Activated T-helper 1 cell treated with anti-CD3 and anti-CD28 coated beads, Interleukin-12 subunit alpha, Interleukin-12 subunit beta, Interleukin-2, Interleukin-4 antibody, amounts not matched to agents 30 ng/mL and 10 ng/mL and 1 ng/mL, durations not matched to agents 14 hours and 24 hours and 36 hours (primary cell): Measurements from ENCODE around the gene ARHGEF33. TPM values are rescaled to one million over a fixed set of nuclear protein-coding genes. Genes with fewer than 3 reads are reported as not detected.
"Not testable (repeated sequence)": the region's sequence is repeated elsewhere in the genome, so short reads cannot be mapped to it uniquely, and the experiment has no call there.

Experiments
- DNase-seq: peaks from one replicate; pipeline ENCODE4 v3.0.0; 2021; ENCODE audit warnings: low spot score
- H3K27ac Mint-ChIP-seq: one replicate; pipeline ENCODE4 v1.8.0; 2021; ENCODE audit warnings: mild to moderate bottlenecking, mixed read lengths
- H3K27me3 Mint-ChIP-seq: one replicate; pipeline ENCODE4 v1.8.0; 2022; ENCODE audit warnings: mild to moderate bottlenecking, moderate library complexity, mixed read lengths; ENCODE audit not compliant: insufficient read depth
- H3K36me3 Mint-ChIP-seq: one replicate; pipeline ENCODE4 v1.8.0; 2021; ENCODE audit warnings: low read depth, mixed read lengths
- H3K4me1 Mint-ChIP-seq: one replicate; pipeline ENCODE4 v1.8.0; 2021; ENCODE audit warnings: low read depth, mixed read lengths
- H3K4me3 Mint-ChIP-seq: one replicate; pipeline ENCODE4 v1.8.0; 2021; ENCODE audit warnings: mild to moderate bottlenecking, moderate library complexity, mixed read lengths
- H3K9me3 Mint-ChIP-seq: one replicate; pipeline ENCODE4 v1.8.0; 2021; ENCODE audit warnings: mixed read lengths
- intact Hi-C: fragments of 100-400 bp; cut with micrococcal nuclease; formaldehyde crosslinking; loops from one replicate; pipeline ENCODE4 v1.15.1; 2024
- total RNA-seq: library from RNA; stranded (reverse); gene quantifications from 2 replicates; pipeline ENCODE4 v1.2.3, GENCODE V29; 2022

The ARHGEF33 gene
- total RNA-seq, 1 donor from 2014 or later: 0.36 TPM

DNA sequence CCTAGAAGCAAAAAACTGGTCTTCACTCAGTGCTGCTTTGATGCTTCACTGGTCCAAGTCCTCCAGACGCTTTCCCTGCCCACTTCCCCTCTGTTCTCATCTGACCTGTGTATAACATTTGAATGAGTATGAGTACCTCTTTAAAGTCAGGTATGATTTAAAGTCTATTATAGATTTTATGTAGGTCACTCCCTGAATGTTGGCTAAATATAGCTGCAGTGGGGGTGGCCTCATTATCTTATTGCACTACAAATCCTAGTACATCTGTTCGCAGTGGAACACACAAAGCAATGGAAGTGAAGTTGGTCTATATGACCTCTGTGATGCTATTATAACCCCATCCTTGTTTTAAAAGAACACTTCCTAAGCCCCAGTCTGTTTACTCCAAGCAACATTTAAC is 33.2 kb downstream of the ARHGEF33 start:
- Mint-ChIP-seq H3K4me3 (no peak overlapping the region), H3K4me1 (no peaks in the 10 kb centered on the region), H3K36me3 (no peaks in the 10 kb centered on the region), H3K27ac (no peak overlapping the region), H3K27me3 (peaks cover 26% of the 10 kb centered on the region), H3K9me3 (no peaks in the 10 kb centered on the region)
- intact Hi-C loops: no loop called here
- DNase-seq: no peak

DNA sequence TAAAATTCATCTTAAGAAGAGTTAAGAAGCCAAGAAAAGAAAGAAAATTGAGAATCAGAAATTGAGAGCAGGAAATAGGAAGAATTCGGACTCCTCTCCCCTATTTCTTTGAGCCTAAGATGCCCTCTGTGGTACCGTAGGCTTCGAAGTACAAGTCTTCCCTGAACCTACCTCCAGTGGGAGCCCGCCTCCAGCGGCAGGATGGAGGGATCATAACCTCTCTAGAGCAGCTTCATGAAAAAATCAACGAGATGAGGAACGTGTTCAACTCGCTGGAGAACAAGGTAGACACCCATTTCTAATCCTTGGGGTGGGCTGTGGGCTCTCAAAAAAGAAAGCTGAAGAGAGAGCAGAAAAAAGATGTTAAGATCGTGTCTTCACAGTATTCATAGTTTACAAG is 36.3 kb downstream of the ARHGEF33 start:
- Mint-ChIP-seq H3K4me3 (no peak overlapping the region), H3K27me3 (peaks cover 26% of the 10 kb centered on the region), H3K36me3 (no peaks in the 10 kb centered on the region), H3K27ac (no peak overlapping the region), H3K9me3 (no peaks in the 10 kb centered on the region), H3K4me1 (no peaks in the 10 kb centered on the region)
- intact Hi-C loops: no loop called here
- no peak for DNase-seq

DNA sequence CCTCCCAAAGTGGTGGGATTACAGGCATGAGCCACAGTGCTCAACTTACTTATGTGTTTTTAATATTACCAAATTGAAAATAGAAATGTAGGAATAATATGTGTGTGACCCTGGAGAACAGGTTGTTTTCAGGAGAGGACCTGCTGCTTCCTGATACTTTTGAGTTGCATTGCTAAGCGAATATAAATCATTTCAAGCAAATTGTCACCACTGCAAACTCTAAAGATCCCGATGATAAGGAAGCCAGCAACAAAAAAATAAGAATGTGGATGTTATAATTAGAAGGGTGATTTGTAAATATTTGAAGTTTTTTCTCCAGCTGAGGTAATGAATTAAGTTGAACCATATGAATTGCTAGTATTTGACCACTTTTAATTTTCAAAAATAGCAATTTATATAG is 40.9 kb downstream of the ARHGEF33 start:
- Mint-ChIP-seq H3K9me3 (no peaks in the 10 kb centered on the region), H3K27me3 (peaks cover 14% of the 10 kb centered on the region), H3K36me3 (no peaks in the 10 kb centered on the region), H3K4me1 (no peaks in the 10 kb centered on the region), H3K4me3 (no peak overlapping the region), H3K27ac (no peak overlapping the region)
- DNase-seq: no peak
- intact Hi-C loops: no loop called here

DNA sequence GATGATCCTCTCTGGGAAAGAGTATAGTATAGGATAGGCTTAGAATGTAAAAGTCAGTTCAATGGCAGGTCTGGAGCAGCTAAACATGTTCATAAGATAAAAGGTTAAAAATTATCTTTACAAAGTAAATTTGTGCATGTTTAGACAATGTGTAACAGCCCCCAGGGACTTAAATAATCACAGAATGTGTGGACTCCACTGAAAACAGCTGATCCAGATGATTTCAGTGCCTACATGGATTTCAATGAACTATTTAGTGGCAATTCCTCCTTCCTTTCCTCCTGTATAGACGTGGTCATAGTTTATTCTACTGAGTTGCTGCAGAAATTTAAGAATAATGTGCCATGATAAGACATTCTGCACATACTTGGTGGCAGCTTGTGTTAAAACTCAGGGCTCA is 42.9 kb downstream of the ARHGEF33 start:
- intact Hi-C loops: no loop called here
- no peaks in the 10 kb centered on the region for H3K9me3 Mint-ChIP-seq
- H3K27ac Mint-ChIP-seq: no peak overlapping the region
- no peak overlapping the region for H3K4me3 Mint-ChIP-seq
- H3K27me3 Mint-ChIP-seq: peaks cover 6% of the 10 kb centered on the region
- no peaks in the 10 kb centered on the region for H3K36me3 Mint-ChIP-seq
- no peak for DNase-seq
- no peaks in the 10 kb centered on the region for H3K4me1 Mint-ChIP-seq

DNA sequence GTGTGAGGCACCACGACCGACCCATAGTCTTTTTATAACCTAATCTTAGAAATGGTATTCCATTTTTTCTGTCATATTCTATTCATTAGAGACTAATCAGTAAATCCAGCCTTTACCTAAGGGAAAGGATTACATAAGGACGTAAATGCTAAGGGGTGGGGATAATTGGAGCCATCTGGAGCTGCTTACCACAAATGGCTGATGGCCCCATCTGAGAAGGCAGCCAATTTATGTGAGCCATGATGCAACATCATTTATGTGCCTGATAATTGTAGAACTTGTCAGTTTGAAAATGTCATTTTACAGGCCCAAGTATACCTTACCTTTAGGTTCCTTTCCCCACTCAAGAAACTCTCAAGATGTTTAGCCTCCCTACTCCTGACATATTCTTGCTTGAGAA is 44.0 kb downstream of the ARHGEF33 start:
- Mint-ChIP-seq H3K9me3 (no peaks in the 10 kb centered on the region), H3K27ac (no peak overlapping the region), H3K4me1 (no peaks in the 10 kb centered on the region), H3K36me3 (no peaks in the 10 kb centered on the region), H3K4me3 (no peak overlapping the region), H3K27me3 (peaks cover 8% of the 10 kb centered on the region)
- no peak for DNase-seq
- intact Hi-C loops: no loop called here

DNA sequence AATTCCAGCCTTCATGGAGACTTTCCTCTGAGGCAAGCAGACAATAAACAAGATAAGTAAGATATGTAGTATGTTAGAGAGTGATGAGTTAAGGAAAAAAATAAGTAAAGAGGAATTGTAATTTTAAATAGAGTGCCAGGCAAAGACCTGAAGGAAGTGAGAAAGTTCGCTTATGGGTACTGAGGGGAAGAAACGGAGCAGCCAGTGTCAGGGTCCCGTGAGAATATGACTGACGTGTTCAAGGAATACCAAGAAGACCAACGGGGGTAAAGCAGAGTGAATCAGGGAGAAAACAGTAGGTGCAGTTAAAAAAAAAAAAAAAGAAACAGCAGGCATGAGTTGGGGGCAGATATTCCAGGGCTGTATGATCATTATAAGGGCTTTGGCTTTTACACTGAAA is 45.1 kb downstream of the ARHGEF33 start:
- no peak for DNase-seq
- no peaks in the 10 kb centered on the region for H3K4me1 Mint-ChIP-seq
- H3K27ac Mint-ChIP-seq: no peak overlapping the region
- intact Hi-C loops: no loop called here
- H3K9me3 Mint-ChIP-seq: no peaks in the 10 kb centered on the region
- H3K27me3 Mint-ChIP-seq: peaks cover 8% of the 10 kb centered on the region
- H3K4me3 Mint-ChIP-seq: no peak overlapping the region
- H3K36me3 Mint-ChIP-seq: no peaks in the 10 kb centered on the region

DNA sequence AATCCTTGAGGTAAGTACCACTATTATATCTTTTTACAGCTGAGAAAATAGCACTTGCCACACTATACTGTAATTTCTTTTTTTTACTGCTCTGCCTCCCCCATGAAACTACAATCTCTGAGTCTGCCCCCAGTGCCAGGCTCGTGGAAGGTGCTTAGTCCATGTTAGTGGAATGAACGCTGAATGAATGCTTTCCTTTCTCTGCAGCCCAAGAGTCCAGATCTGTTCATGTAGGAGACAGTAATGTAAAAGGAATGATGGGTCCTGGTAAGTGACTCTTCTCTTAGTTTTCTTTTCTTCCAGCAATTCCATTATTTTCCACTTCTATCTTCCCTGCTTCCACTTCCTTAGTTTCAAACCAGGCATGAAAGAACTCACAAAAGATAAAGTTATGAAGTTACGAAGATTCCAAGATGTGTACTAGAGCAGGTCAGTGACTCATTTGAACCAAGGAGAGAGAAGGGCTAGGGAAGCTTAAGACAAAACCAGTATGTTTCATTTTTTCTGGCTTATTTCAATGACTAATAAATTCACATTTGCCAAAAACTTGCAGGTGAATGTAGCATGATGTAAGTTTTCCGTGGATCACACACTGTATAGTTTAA is 46.0 kb downstream of the ARHGEF33 start:
- H3K27me3 Mint-ChIP-seq: peaks cover 8% of the 10 kb centered on the region
- H3K4me1 Mint-ChIP-seq: no peaks in the 10 kb centered on the region
- no peak overlapping the region for H3K4me3 Mint-ChIP-seq
- H3K36me3 Mint-ChIP-seq: no peaks in the 10 kb centered on the region
- no peak for DNase-seq
- no peaks in the 10 kb centered on the region for H3K9me3 Mint-ChIP-seq
- no peak overlapping the region for H3K27ac Mint-ChIP-seq
- intact Hi-C loops: no loop called here

DNA sequence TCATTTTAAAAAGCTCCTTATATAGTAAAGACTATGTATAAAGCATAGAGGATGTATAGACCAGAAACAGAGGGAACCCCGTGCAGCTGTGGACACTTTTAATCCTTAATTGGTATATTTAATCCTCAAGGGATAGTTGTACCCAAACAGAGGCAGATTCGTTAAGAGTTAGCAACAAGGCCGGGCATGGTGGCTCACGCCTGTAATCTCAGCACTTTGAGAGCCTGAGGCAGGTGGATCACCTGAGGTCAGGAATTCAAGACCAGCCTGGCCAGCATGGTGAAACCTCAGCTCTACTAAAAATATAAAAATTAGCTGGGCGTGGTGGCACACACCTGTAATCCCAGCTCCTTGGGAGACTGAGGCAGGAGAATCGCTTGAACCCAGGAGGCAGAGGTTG is 46.8 kb downstream of the ARHGEF33 start:
- H3K4me3 Mint-ChIP-seq, H3K27ac Mint-ChIP-seq, H3K27me3 Mint-ChIP-seq, H3K36me3 Mint-ChIP-seq, H3K4me1 Mint-ChIP-seq, intact Hi-C loops, DNase-seq, H3K9me3 Mint-ChIP-seq: not testable (repeated sequence)

DNA sequence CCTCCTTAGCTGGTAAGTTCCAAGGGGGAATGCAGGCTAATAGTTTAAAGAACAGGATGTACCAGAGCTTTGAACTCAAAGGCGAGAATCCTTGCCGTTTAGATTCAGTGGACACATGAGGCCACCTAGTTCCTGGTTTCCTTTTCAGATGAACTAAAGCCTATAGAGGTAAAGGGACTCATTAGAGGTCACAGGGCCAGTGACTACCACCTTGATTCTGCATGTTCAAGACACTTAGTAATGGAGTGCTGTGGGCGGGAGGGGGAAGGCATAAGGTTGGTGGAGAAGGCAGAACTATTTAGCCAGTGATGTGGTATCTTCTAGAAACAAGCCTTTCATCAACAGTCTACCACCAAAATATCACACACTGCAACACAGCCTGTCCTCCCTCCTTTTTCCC is 47.9 kb downstream of the ARHGEF33 start:
- no peaks in the 10 kb centered on the region for H3K9me3 Mint-ChIP-seq
- no peak overlapping the region for H3K27ac Mint-ChIP-seq
- no peaks in the 10 kb centered on the region for H3K36me3 Mint-ChIP-seq
- peaks cover 12% of the 10 kb centered on the region for H3K27me3 Mint-ChIP-seq
- H3K4me1 Mint-ChIP-seq: no peaks in the 10 kb centered on the region
- DNase-seq: no peak
- H3K4me3 Mint-ChIP-seq: no peak overlapping the region
- intact Hi-C loops: no loop called here

DNA sequence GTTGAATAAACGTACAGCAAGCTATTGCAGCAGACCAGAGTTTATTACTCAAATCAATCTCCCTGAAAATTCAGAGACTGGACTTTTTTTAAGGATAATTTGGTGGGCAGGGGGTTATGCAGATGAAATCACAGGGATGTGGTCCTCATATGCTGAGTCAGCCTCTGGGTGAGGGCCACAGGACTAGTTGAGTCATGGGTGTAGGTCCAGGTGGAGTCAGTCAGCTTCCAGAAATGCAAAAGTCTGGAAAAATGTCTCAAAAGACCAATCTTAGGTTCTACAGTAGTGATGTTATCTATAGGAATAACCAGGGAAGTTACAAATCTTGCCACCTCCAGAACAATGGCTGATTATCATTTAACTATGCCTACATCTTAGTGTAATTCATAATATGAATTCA is 51.1 kb downstream of the ARHGEF33 start:
- H3K27me3 Mint-ChIP-seq: peaks cover 6% of the 10 kb centered on the region

DNA sequence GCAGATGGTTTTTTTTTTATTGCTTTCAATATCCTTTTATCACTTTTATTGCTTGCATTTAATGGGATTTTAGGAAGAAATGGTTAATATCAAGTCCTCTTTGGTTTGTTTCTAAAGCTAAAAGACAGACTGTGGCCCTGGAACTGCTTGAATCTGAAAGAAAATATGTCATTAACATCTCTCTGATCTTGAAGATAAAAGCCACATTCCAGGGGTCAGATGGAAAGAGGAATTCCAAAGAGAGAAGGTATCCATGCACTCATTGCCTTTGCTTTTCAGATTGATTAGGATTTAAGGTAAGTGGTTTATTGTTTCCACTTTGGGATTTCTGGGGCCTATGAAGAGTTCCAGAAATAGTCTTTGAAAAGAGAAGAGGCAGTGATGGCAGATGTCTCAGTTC is 54.1 kb downstream of the ARHGEF33 start:
- Mint-ChIP-seq H3K27me3 (peaks cover 7% of the 10 kb centered on the region), H3K9me3 (no peaks in the 10 kb centered on the region), H3K27ac (no peak overlapping the region), H3K36me3 (no peaks in the 10 kb centered on the region), H3K4me1 (no peaks in the 10 kb centered on the region), H3K4me3 (no peak overlapping the region)
- intact Hi-C loops: no loop called here
- DNase-seq: no peak

More for the DNA sequence above, 51.1 kb downstream of the ARHGEF33 start:
- Mint-ChIP-seq H3K36me3 (no peaks in the 10 kb centered on the region), H3K9me3 (no peaks in the 10 kb centered on the region), H3K4me3 (no peak overlapping the region), H3K27ac (no peak overlapping the region), H3K4me1 (no peaks in the 10 kb centered on the region)
- intact Hi-C loops: no loop called here
- DNase-seq: no peak

DNA sequence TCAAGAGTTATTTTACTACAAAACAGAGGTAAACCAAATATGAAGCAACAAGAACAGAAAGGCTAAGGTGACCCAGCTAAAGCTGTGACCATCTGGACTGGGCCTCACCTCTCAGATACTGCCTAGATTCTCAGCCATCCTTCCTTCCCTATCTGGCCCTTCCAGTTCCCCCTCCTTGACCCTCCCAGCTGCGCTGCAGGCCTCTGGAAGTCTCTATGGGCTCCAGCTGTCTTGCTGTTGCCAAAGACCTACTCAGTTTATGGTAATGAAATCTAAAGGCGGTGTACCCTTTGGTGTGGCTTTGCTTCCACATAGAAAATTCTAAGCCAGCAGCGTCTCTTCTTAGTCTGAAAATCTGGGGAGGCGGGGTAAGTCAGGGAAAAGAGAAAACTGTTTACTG is 55.7 kb downstream of the ARHGEF33 start:
- DNase-seq: no peak
- H3K4me1 Mint-ChIP-seq: no peaks in the 10 kb centered on the region

DNA sequence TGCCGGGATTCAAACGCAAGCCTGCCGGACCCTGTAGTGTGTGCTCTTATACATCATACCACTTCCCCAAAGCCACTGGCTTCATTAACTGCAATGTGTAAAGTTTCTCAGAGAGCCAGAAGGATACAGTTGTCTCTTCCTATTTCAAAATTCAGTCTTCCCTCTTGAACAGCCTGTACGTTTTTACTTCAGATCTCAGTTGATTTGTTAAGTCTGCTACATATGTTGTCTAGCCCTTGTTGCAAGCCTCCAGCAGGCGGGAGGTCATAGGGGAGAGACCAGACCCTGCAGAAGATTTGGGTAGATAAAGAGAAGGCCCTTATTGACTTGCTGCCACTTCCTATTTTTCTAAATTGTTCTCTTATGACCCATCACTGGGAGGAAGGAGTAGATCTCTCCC is 56.2 kb downstream of the ARHGEF33 start:
- H3K27ac Mint-ChIP-seq: no peak overlapping the region
- no peaks in the 10 kb centered on the region for H3K9me3 Mint-ChIP-seq
- no peak overlapping the region for H3K4me3 Mint-ChIP-seq
- intact Hi-C loops: loop anchor here (5.0 kb wide), 2 partner anchors 91 to 301 kb away; no protein-coding TSS in a partner anchor
- DNase-seq: no peak
- peaks cover 7% of the 10 kb centered on the region for H3K27me3 Mint-ChIP-seq
- H3K4me1 Mint-ChIP-seq: no peaks in the 10 kb centered on the region
- H3K36me3 Mint-ChIP-seq: no peaks in the 10 kb centered on the region

More for the DNA sequence above, 55.7 kb downstream of the ARHGEF33 start:
- Mint-ChIP-seq H3K4me3 (no peak overlapping the region), H3K9me3 (no peaks in the 10 kb centered on the region), H3K27me3 (peaks cover 7% of the 10 kb centered on the region), H3K27ac (no peak overlapping the region), H3K36me3 (no peaks in the 10 kb centered on the region)
- intact Hi-C loops: loop anchor here (5.0 kb wide), 2 partner anchors 92 to 302 kb away; no protein-coding TSS in a partner anchor
